ENCODE measurements around the gene PTPRD.

PTPRD gene

GRCh38 chr9:9718691-9719090 is 894.1 kb downstream of the PTPRD start:
- H3K4me2 ChIP-seq (ENCODE audit: low read depth, low read length, poor library complexity, severe bottlenecking): no peak overlapping the region
- H3K9me2 ChIP-seq (replicated peaks; ENCODE audit: low read depth, low read length): no peaks in the 10 kb centered on the region
- H3K27me3 ChIP-seq (ENCODE audit: insufficient read depth, low read length, poor library complexity, severe bottlenecking): no peaks in the 10 kb centered on the region
- H3K9ac ChIP-seq (ENCODE audit: low read depth, low read length, poor library complexity, severe bottlenecking): no peak overlapping the region
- H3K9me3 ChIP-seq (ENCODE audit: insufficient read depth, low read depth, low read length): peaks cover 8% of the 10 kb centered on the region; the same call in 1 of the 2 replicates
- no peak overlapping the region for H2AFZ ChIP-seq (ENCODE audit: low read length)
- H4K20me1 ChIP-seq (ENCODE audit: insufficient read depth, low read length, poor library complexity, severe bottlenecking): no peaks in the 10 kb centered on the region
- TF ChIP-seq EZH2phosphoT487 (IDR thresholded peaks at IDR 0.05; ENCODE audit: borderline replicate concordance): no peak
- no peak for TF ChIP-seq CTCF (conservative IDR thresholded peaks at IDR 0.05; ENCODE audit: low read length)
- H3F3A ChIP-seq (ENCODE audit: low read depth): no peaks in the 10 kb centered on the region
- H3K36me3 ChIP-seq (ENCODE audit: insufficient read depth, low read length): no peaks in the 10 kb centered on the region
- no peaks in the 10 kb centered on the region for H3K4me1 ChIP-seq (ENCODE audit: insufficient read depth, low read length, poor library complexity, severe bottlenecking)
- no peak overlapping the region for H3K4me3 ChIP-seq (ENCODE audit: low read length, poor library complexity, severe bottlenecking)
- no peaks in the 10 kb centered on the region for H3K79me2 ChIP-seq (ENCODE audit: insufficient read depth, low read length)

GRCh38 chr9:9679433-9679832 is 933.4 kb downstream of the PTPRD start:
- Histone ChIP-seq H3K9me2 (replicated peaks; ENCODE audit: low read depth, low read length) (no peaks in the 10 kb centered on the region), H4K20me1 (ENCODE audit: insufficient read depth, low read length, poor library complexity, severe bottlenecking) (no peaks in the 10 kb centered on the region), H3K36me3 (ENCODE audit: insufficient read depth, low read length) (no peaks in the 10 kb centered on the region), H3F3A (ENCODE audit: low read depth) (no peaks in the 10 kb centered on the region), H3K27me3 (ENCODE audit: insufficient read depth, low read length, poor library complexity, severe bottlenecking) (no peaks in the 10 kb centered on the region), H3K9me3 (ENCODE audit: insufficient read depth, low read depth, low read length) (no peaks in the 10 kb centered on the region), H3K4me2 (ENCODE audit: low read depth, low read length, poor library complexity, severe bottlenecking) (no peak overlapping the region), H3K79me2 (ENCODE audit: insufficient read depth, low read length) (no peaks in the 10 kb centered on the region), H3K4me3 (ENCODE audit: low read length, poor library complexity, severe bottlenecking) (no peak overlapping the region), H3K9ac (ENCODE audit: low read depth, low read length, poor library complexity, severe bottlenecking) (no peak overlapping the region), H2AFZ (ENCODE audit: low read length) (no peak overlapping the region), H3K4me1 (ENCODE audit: insufficient read depth, low read length, poor library complexity, severe bottlenecking) (no peaks in the 10 kb centered on the region)
- TF ChIP-seq CTCF (conservative IDR thresholded peaks at IDR 0.05; ENCODE audit: low read length) (no peak), EZH2phosphoT487 (IDR thresholded peaks at IDR 0.05; ENCODE audit: borderline replicate concordance) (no peak)

GRCh38 chr9:9674461-9674860 is 938.3 kb downstream of the PTPRD start:
- H3K4me3 ChIP-seq (ENCODE audit: low read length, poor library complexity, severe bottlenecking): no peak overlapping the region
- TF ChIP-seq EZH2phosphoT487 (IDR thresholded peaks at IDR 0.05; ENCODE audit: borderline replicate concordance) (no peak), CTCF (conservative IDR thresholded peaks at IDR 0.05; ENCODE audit: low read length) (no peak)
- H3K27me3 ChIP-seq (ENCODE audit: insufficient read depth, low read length, poor library complexity, severe bottlenecking): no peaks in the 10 kb centered on the region
- no peak overlapping the region for H3K9ac ChIP-seq (ENCODE audit: low read depth, low read length, poor library complexity, severe bottlenecking)
- no peaks in the 10 kb centered on the region for H3K9me2 ChIP-seq (replicated peaks; ENCODE audit: low read depth, low read length)
- H2AFZ ChIP-seq (ENCODE audit: low read length): no peak overlapping the region
- no peak overlapping the region for H3K4me2 ChIP-seq (ENCODE audit: low read depth, low read length, poor library complexity, severe bottlenecking)
- no peaks in the 10 kb centered on the region for H3K9me3 ChIP-seq (ENCODE audit: insufficient read depth, low read depth, low read length)
- H4K20me1 ChIP-seq (ENCODE audit: insufficient read depth, low read length, poor library complexity, severe bottlenecking): no peaks in the 10 kb centered on the region
- no peaks in the 10 kb centered on the region for H3K36me3 ChIP-seq (ENCODE audit: insufficient read depth, low read length)
- H3F3A ChIP-seq (ENCODE audit: low read depth): no peaks in the 10 kb centered on the region
- no peaks in the 10 kb centered on the region for H3K4me1 ChIP-seq (ENCODE audit: insufficient read depth, low read length, poor library complexity, severe bottlenecking)
- H3K79me2 ChIP-seq (ENCODE audit: insufficient read depth, low read length): no peaks in the 10 kb centered on the region

Data from Loucy (cell line).